Heart right ventricle (tissue), 16 donors: ENCODE results near the gene CCAR1. TPM values are rescaled to one million over a fixed set of nuclear protein-coding genes. Genes with fewer than 3 reads are reported as not detected.

Source experiments
- ATAC-seq, 8 donors: fragments of 200-7000 bp; cut with Tn5 transposase; one replicate each; pipeline ENCODE4 v1.9.1; 2020; ENCODE audit warnings: mild to moderate bottlenecking in 8 of 8, moderate library complexity in 8 of 8, moderate number of reproducible peaks in 1 of 8
- DNase-seq, 2 donors: peaks; one replicate each; pipeline ENCODE4 v3.0.0-alpha.2; 2020
- H3K27ac ChIP-seq, 10 donors: fragments of 200-600 bp; sonication (generic) in 2 of 10; one replicate each; pipeline versions ENCODE4 v1.5.0 to v1.8.0; 2020 to 2022; ENCODE audit warnings: mild to moderate bottlenecking in 3 of 10
- H3K27me3 ChIP-seq, 7 donors: fragments of 200-600 bp; one replicate each; pipeline ENCODE4 v1.8.0; 2021 to 2022; ENCODE audit warnings: mild to moderate bottlenecking in 2 of 7
- H3K36me3 ChIP-seq, 9 donors: fragments of 200-600 bp; sonication (generic) in 1 of 9; one replicate each; pipeline versions ENCODE4 v1.5.0 to v1.8.0; 2020 to 2022; ENCODE audit warnings: mild to moderate bottlenecking in 2 of 9
- H3K4me1 ChIP-seq, 9 donors: fragments of 200-600 bp; sonication (generic) in 1 of 9; one replicate each; pipeline versions ENCODE4 v1.5.0 to v1.8.0; 2020 to 2022; ENCODE audit warnings: mild to moderate bottlenecking in 4 of 9
- H3K4me3 ChIP-seq, 10 donors: fragments of 200-600 bp; sonication (generic) in 2 of 10; one replicate each; pipeline versions ENCODE4 v1.5.0 to v1.8.0; 2020 to 2022; ENCODE audit warnings: mild to moderate bottlenecking in 7 of 10, moderate library complexity in 2 of 10
- H3K9me3 ChIP-seq, 11 donors: fragments of 200-600 bp in 10 of 11; sonication (generic) in 2 of 11; one replicate each; pipeline versions ENCODE4 v1.5.0 to v1.8.0; 2013 to 2022; ENCODE audit warnings: mild to moderate bottlenecking in 2 of 11, control low read depth in 1 of 11, moderate library complexity in 1 of 11
- WGBS, 2 donors: extraction: QIAGEN DNeasy Blood & Tissue Kit; methylation state at CpG; one replicate each; pipeline ENCODE4 v1.1.7; 2013; ENCODE audit warnings: inconsistent platforms in 1 of 2; 5-methylcytosine and 5-hydroxymethylcytosine counted together
- intact Hi-C, 10 donors: fragments of 100-400 bp; cut with DNase I; formaldehyde crosslinking; loops; one replicate each; pipeline versions ENCODE4 v1.11.1 to v1.14.2; 2022
- polyA plus RNA-seq, 2 donors: library from polyadenylated mRNA; stranded (reverse); fragments of 200-250 nt; gene quantifications; one replicate each; pipeline ENCODE4 v1.2.3, GENCODE V29; 2013
- total RNA-seq, 10 donors: library from RNA; stranded (reverse); fragmentation: NEBNext Ultra II Directional in 3 of 10; extraction: Animal tissue kit (Norgen Biotek cat#: 25700) in 3 of 10; gene quantifications; one replicate each; pipeline versions ENCODE4 v1.2.1 to v1.2.4, GENCODE V29; 2021 to 2023
- TF ChIP-seq, protein P1 (sequence below), 9 donors: fragments of 200-600 bp; sonication (generic) in 2 of 9; IDR thresholded peaks; one replicate each; pipeline versions ENCODE4 v1.5.0 to v1.8.0; 2021 to 2022; ENCODE audit warnings: antibody characterized with exemption in 9 of 9, mild to moderate bottlenecking in 5 of 9, moderate library complexity in 1 of 9
- donor health status: Arrhythmogenic right ventricular cardiomyopathy.
- donor health status: ischemic (EF 13 %, LVEDD 7.1; RV severe dilation, severe dysfunction).
- donor health status: healthy with polysubstance abuse.
- donor health status: DM: no; HTN: yes; CAD: no.
- donor health status: DM: no; HTN: no; CAD: no.
- donor health status: ischemic (EF 25% LVEDD 6.9; RV normal size, moderate dysfunction).
- donor health status: ischemic (EF 25% LVEDD 5.7; RV mildly dilated, moderate dysfunction).
- donor health status: healthy.
- donor health status: DM: yes; HTN: yes; CAD: no.
- donor health status: Ischemic cardiomyopathy.
- donor health status: ischemic (EF 35%, LVEDD 5.7; RV mildly dilated, moderate dysfunction).
- donor health status: nonischemic (EF 11% LVEDD 7.7; RV severe dilation, severe dysfunction).
- donor health status: DM: yes; HTN: yes; CAD: no.
- donor health status: PGD.
- donor health status: ischemic (EF 29% LVEDD 5.4; RV normal size, mild dysfunction).
- donor health status: nonischemic (EF 23%, LVEDD 6.1; RV moderate dilation, normal function).

Gene CCAR1
- total and polyA plus RNA-seq, 12 donors, result 23.5 to 62.3 (median 30.5) TPM

DNA sequence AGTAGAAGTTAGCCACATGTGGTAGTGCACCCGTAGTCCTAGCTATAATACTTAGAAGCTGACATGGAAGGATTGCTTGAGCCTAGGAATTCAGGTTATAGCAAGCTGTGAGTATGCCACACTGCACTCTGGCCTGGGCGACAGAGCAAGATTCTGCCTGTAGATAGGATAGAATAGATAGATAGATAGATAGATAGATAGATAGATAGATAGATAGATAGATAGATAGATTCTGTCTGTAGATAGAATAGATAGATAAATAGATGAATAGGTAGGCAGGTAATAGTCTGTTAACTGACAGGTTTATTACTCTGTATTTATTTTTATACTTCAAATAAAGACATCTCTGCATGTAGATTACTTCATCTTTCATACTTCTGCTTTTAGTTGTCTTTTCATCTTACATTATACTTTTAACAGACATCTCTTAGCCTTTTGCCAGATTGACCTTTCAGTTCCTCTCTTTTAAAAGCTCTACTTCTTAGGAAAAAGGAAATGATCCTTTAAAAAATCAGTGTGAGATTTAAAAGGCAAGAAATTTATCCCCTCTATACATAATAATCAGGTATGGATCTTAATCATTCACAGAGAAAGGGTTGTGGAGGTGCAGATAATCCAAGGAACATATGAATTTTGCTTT lies 31.8 kb downstream of the CCAR1 start:
- 79 to 82% methylated on average over 2 of the region's 2 CpGs for WGBS, 2 donors
- intact Hi-C loops, result loop anchor here in 2 of 10 donors (10.0 kb wide), 2 partner anchors 212 to 388 kb away; no protein-coding TSS in a partner anchor

DNA sequence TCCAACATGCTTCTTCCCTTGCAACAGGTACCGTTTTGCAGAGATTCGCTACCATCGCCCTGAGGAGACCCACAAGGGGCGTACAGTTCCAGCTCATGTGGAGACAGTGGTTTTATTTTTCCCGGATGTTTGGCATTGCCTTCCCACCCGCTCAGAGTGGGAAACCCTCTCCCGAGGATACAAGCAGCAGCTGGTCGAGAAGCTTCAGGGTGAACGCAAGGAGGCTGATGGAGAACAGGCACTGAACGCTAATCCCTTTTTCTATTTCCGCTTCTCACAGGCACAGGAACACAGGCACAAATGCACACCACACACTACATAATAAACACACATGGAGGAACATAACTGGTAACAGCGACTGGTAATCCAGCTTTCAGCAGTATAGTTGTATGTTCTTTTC lies 35.2 kb downstream of the CCAR1 start:
- WGBS, 2 donors, result 91% methylated on average over 12 of the region's 12 CpGs

More for the DNA sequence above, 31.8 kb downstream of the CCAR1 start:
- DNase-seq (no peak), ATAC-seq (no peak)
- Histone ChIP-seq H3K9me3 (no peaks in the 10 kb centered on the region), H3K27me3 (no peaks in the 10 kb centered on the region), H3K4me3 (no peak overlapping the region), H3K36me3 (peaks cover 0 to 100% (median 94%) of the 10 kb centered on the region in 9 donors), H3K27ac (no peak overlapping the region), H3K4me1 (no peaks in the 10 kb centered on the region)
- TF ChIP-seq, protein P1, sequence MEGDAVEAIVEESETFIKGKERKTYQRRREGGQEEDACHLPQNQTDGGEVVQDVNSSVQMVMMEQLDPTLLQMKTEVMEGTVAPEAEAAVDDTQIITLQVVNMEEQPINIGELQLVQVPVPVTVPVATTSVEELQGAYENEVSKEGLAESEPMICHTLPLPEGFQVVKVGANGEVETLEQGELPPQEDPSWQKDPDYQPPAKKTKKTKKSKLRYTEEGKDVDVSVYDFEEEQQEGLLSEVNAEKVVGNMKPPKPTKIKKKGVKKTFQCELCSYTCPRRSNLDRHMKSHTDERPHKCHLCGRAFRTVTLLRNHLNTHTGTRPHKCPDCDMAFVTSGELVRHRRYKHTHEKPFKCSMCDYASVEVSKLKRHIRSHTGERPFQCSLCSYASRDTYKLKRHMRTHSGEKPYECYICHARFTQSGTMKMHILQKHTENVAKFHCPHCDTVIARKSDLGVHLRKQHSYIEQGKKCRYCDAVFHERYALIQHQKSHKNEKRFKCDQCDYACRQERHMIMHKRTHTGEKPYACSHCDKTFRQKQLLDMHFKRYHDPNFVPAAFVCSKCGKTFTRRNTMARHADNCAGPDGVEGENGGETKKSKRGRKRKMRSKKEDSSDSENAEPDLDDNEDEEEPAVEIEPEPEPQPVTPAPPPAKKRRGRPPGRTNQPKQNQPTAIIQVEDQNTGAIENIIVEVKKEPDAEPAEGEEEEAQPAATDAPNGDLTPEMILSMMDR (IDR thresholded peaks at IDR 0.05), result no peak

DNA sequence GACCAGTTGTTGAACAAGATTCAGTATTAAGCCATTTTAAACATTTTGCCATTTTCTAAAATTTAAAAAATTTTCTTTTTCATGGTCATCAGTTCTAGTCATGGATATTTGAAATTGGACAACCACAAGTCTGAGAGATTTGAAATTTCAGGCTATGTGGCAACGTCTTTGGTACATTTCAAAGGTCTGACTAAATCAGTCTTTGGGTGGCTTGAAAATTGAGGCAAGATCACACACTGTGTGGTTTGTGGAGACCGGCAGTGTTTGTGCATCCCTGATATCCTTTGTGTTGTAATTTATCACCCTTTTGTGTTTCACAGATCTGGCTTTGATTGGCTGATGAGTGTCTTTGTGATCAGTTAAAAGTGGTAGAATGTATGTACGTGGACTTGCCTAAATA lies 35.7 kb downstream of the CCAR1 start:
- Histone ChIP-seq H3K27ac (no peak overlapping the region), H3K27me3 (no peaks in the 10 kb centered on the region), H3K4me1 (no peaks in the 10 kb centered on the region), H3K36me3 (peaks cover 0 to 100% (median 91%) of the 10 kb centered on the region in 9 donors), H3K9me3 (no peaks in the 10 kb centered on the region), H3K4me3 (no peak overlapping the region)
- ATAC-seq (no peak), DNase-seq (no peak)
- WGBS, 2 donors, result 91 to 92% methylated on average over 3 of the region's 3 CpGs
- TF ChIP-seq, protein P1 (IDR thresholded peaks at IDR 0.05), result no peak
- intact Hi-C loops, result loop anchor here in 2 of 10 donors (10.0 kb wide), 2 partner anchors 208 to 392 kb away; no protein-coding TSS in a partner anchor

More for the DNA sequence above, 35.2 kb downstream of the CCAR1 start:
- Histone ChIP-seq H3K36me3 (peaks cover 0 to 100% (median 89%) of the 10 kb centered on the region in 9 donors), H3K27ac (no peak overlapping the region), H3K27me3 (no peaks in the 10 kb centered on the region), H3K9me3 (no peaks in the 10 kb centered on the region), H3K4me1 (no peaks in the 10 kb centered on the region), H3K4me3 (no peak overlapping the region)
- TF ChIP-seq, protein P1 (IDR thresholded peaks at IDR 0.05), result no peak
- DNase-seq, result no peak
- ATAC-seq, result no peak
- intact Hi-C loops, result loop anchor here in 2 of 10 donors (10.0 kb wide), 2 partner anchors 209 to 391 kb away; no protein-coding TSS in a partner anchor

DNA sequence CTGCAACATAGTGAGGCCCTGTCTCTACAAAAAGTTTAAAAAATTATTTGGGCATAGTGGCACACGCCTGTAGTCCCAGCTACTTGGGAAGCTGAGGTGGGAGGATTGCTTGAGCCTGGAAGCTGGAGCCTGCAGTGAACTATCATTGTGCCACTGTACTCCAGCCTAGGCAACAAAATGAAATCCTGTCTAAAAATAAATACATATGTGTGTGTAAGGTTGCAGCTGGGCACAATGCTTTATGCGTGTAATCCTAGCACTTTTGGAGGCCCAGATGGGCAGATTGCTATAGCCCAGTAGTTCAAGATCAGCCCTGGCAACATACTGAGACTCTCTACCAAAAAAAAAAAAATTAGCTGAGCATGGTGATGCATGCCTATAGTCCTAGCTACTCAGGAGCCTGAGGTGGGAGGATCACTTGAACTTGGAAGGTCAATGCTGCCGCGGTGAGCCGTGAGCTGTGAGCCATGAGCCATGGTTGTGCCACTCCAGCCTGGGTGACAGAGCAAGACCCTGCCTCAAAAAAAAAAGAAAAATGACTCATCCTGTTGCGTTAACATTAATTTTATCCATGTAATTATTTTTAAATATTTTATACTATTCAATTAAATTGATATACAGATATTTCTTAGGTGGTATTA lies 38.3 kb downstream of the CCAR1 start:
- Histone ChIP-seq H3K36me3 (peaks cover 0 to 100% (median 85%) of the 10 kb centered on the region in 9 donors), H3K9me3 (no peaks in the 10 kb centered on the region), H3K27ac (no peak overlapping the region), H3K4me3 (no peak overlapping the region), H3K4me1 (no peaks in the 10 kb centered on the region), H3K27me3 (no peaks in the 10 kb centered on the region)
- no peak for ATAC-seq
- 97 to 98% methylated on average over 6 of the region's 6 CpGs for WGBS, 2 donors
- TF ChIP-seq, protein P1 (IDR thresholded peaks at IDR 0.05), result no peak
- no peak for DNase-seq
- intact Hi-C loops, result loop anchor here in 3 of 10 donors (2.0 to 10.0 kb wide), 3 partner anchors 33 to 395 kb away; no protein-coding TSS in a partner anchor
